ENCODE measurements around the gene IL12RB2. TPM values are rescaled to one million over a fixed set of nuclear protein-coding genes. Genes with fewer than 3 reads are reported as not detected.

The IL12RB2 gene
- total and polyA plus RNA-seq, 2 donors (not counting 1 experiment from before 2014, with no cell fraction given), result 0.01 TPM; not detected in 1

DNA sequence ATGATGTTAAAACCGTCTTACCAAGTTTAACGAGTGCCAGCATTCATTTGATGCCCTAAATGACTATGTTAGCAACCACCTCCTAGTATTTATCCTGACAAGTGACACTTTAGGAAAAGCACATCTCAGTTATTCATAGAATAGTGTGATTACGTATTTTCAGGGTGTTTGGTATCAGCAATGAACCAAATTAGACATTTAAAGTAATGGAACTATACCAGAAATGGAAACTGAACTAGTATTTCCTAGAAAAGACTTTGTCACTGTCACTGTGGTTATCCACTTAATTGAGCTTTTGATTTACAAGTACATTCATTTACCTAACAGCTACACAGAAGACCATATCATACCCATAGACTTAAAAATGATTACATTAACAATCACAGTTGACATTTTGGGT lies 3.6 kb upstream of the IL12RB2 start:
- no peak overlapping the region for H3K9ac ChIP-seq (ENCODE audit: insufficient read depth, low read length)
- H4K20me1 ChIP-seq (ENCODE audit: control insufficient read depth, extremely low read depth, insufficient read depth, low read length), result no peaks in the 10 kb centered on the region
- H3K27me3 ChIP-seq (ENCODE audit: control insufficient read depth, insufficient read depth, low read length), result peaks cover 10% of the 10 kb centered on the region
- DNase-seq (ENCODE audit: low read depth in 2 of 2), result no peak
- H3K4me3 ChIP-seq (replicated peaks in 1 of 4; ENCODE audit: control extremely low read depth in 1 of 4, insufficient read depth in 1 of 4, low read depth in 3 of 4, low read length in 4 of 4), result no peak overlapping the region
- TF ChIP-seq CTCF (conservative IDR thresholded peaks at IDR 0.05 in 1 of 2, IDR thresholded peaks at IDR 0.05 in 1 of 2; ENCODE audit: low read depth in 1 of 2, low read length in 2 of 2), result no peak
- no peak for TF ChIP-seq EZH2 (IDR thresholded peaks at IDR 0.05; ENCODE audit: low read length, missing control alignments)
- no peak overlapping the region for H3K27ac ChIP-seq (ENCODE audit: insufficient read depth, low read length)
- no peaks in the 10 kb centered on the region for H3K4me1 ChIP-seq (ENCODE audit: control insufficient read depth, extremely low read depth, insufficient read depth, low read length)
- no peak overlapping the region for H3K4me2 ChIP-seq (ENCODE audit: extremely low read depth, insufficient read depth, low read length)
- no peak overlapping the region for H2AFZ ChIP-seq (ENCODE audit: low read length)
- no peaks in the 10 kb centered on the region for H3K36me3 ChIP-seq (ENCODE audit: control insufficient read depth, insufficient read depth, low read length)
- H3K79me2 ChIP-seq (ENCODE audit: control insufficient read depth, insufficient read depth, low read length), result no peaks in the 10 kb centered on the region
- no peaks in the 10 kb centered on the region for H3K9me3 ChIP-seq (ENCODE audit: control insufficient read depth, insufficient read depth, low read depth, low read length)

- H3K27ac ChIP-seq (ENCODE audit: insufficient read depth, low read length), result no peak overlapping the region
- no peak overlapping the region for H3K4me3 ChIP-seq (replicated peaks in 1 of 4; ENCODE audit: control extremely low read depth in 1 of 4, insufficient read depth in 1 of 4, low read depth in 3 of 4, low read length in 4 of 4)
- peaks cover 10% of the 10 kb centered on the region for H3K27me3 ChIP-seq (ENCODE audit: control insufficient read depth, insufficient read depth, low read length)
- TF ChIP-seq CTCF (conservative IDR thresholded peaks at IDR 0.05 in 1 of 2, IDR thresholded peaks at IDR 0.05 in 1 of 2; ENCODE audit: low read depth in 1 of 2, low read length in 2 of 2) (no peak), EZH2 (IDR thresholded peaks at IDR 0.05; ENCODE audit: low read length, missing control alignments) (no peak)
- H3K36me3 ChIP-seq (ENCODE audit: control insufficient read depth, insufficient read depth, low read length), result no peaks in the 10 kb centered on the region
- H3K4me2 ChIP-seq (ENCODE audit: extremely low read depth, insufficient read depth, low read length), result no peak overlapping the region
- no peaks in the 10 kb centered on the region for H3K4me1 ChIP-seq (ENCODE audit: control insufficient read depth, extremely low read depth, insufficient read depth, low read length)
- H3K9me3 ChIP-seq (ENCODE audit: control insufficient read depth, insufficient read depth, low read depth, low read length), result no peaks in the 10 kb centered on the region
- H2AFZ ChIP-seq (ENCODE audit: low read length), result no peak overlapping the region
- no peak for DNase-seq (ENCODE audit: low read depth in 2 of 2)
- no peak overlapping the region for H3K9ac ChIP-seq (ENCODE audit: insufficient read depth, low read length)
- H4K20me1 ChIP-seq (ENCODE audit: control insufficient read depth, extremely low read depth, insufficient read depth, low read length), result no peaks in the 10 kb centered on the region
- no peaks in the 10 kb centered on the region for H3K79me2 ChIP-seq (ENCODE audit: control insufficient read depth, insufficient read depth, low read length)
These were observed 1.1 kb upstream of the IL12RB2 start for GRCh38 chr1:67306547-67306946.

DNA sequence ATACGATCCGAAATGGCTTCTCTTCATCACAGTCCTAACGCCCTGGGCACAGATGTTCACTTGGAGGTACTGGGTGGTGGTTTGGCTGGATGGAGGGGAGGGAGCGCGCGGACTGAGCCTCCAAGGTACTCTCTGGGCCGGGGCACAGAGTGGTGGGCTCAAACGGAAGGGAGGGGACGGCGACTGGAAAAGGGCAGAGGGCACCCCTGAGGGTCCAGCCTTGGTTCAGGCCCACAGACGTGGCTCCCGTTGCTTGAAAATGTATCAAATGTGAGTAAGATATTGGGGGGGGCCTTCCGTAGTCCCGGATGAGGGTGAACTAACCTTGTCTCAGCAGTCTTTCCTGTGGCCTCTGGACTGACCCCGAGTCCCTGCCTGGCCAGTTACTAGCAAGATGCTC lies 463 bp downstream of the IL12RB2 start:
- H3K9ac ChIP-seq (ENCODE audit: insufficient read depth, low read length), result no peak overlapping the region
- H3K36me3 ChIP-seq (ENCODE audit: control insufficient read depth, insufficient read depth, low read length), result no peaks in the 10 kb centered on the region
- H3K4me2 ChIP-seq (ENCODE audit: extremely low read depth, insufficient read depth, low read length), result no peak overlapping the region
- no peak for DNase-seq (ENCODE audit: low read depth in 2 of 2)
- H4K20me1 ChIP-seq (ENCODE audit: control insufficient read depth, extremely low read depth, insufficient read depth, low read length), result no peaks in the 10 kb centered on the region
- H3K9me3 ChIP-seq (ENCODE audit: control insufficient read depth, insufficient read depth, low read depth, low read length), result no peaks in the 10 kb centered on the region
- H3K79me2 ChIP-seq (ENCODE audit: control insufficient read depth, insufficient read depth, low read length), result no peaks in the 10 kb centered on the region
- H3K27me3 ChIP-seq (ENCODE audit: control insufficient read depth, insufficient read depth, low read length), result peaks cover 10% of the 10 kb centered on the region
- no peak overlapping the region for H3K27ac ChIP-seq (ENCODE audit: insufficient read depth, low read length)
- no peak overlapping the region for H3K4me3 ChIP-seq (replicated peaks in 1 of 4; ENCODE audit: control extremely low read depth in 1 of 4, insufficient read depth in 1 of 4, low read depth in 3 of 4, low read length in 4 of 4)
- TF ChIP-seq CTCF (conservative IDR thresholded peaks at IDR 0.05 in 1 of 2, IDR thresholded peaks at IDR 0.05 in 1 of 2; ENCODE audit: low read depth in 1 of 2, low read length in 2 of 2), result no peak
- no peak for TF ChIP-seq EZH2 (IDR thresholded peaks at IDR 0.05; ENCODE audit: low read length, missing control alignments)
- no peaks in the 10 kb centered on the region for H3K4me1 ChIP-seq (ENCODE audit: control insufficient read depth, extremely low read depth, insufficient read depth, low read length)
- no peak overlapping the region for H2AFZ ChIP-seq (ENCODE audit: low read length)
